ENCODE data around the gene FAR1.

FAR1 gene

DNA sequence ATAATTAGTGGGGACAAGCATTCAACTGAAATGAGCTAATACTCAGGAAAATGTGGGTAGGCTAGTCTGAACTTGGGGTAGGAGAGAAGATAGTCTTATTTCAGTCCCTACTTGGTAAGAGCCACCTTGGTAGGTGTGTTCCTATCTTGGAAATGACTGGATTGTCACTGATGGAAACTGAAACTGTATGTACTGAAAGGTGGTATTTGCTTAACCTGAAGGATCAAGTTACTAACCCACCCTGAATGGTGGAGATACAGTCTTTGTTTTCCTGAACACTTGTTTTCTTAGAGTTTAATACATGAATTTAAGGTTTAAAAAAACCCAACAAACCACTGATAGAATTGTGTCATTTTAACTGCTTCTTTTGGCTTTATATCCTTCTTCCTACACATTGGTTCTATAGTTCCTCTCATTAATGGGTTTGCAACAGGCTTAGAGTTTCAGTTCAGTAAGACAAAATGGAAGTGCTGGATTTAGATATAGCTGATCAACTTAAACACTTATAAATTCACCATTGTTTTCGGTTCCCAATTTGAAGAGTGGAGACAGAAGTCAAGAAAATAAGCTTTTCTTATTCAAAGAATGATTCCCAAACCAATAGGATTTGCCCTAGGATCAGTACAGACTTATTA lies 4.2 kb downstream of the FAR1 start:
- no peak for DNase-seq

DNA sequence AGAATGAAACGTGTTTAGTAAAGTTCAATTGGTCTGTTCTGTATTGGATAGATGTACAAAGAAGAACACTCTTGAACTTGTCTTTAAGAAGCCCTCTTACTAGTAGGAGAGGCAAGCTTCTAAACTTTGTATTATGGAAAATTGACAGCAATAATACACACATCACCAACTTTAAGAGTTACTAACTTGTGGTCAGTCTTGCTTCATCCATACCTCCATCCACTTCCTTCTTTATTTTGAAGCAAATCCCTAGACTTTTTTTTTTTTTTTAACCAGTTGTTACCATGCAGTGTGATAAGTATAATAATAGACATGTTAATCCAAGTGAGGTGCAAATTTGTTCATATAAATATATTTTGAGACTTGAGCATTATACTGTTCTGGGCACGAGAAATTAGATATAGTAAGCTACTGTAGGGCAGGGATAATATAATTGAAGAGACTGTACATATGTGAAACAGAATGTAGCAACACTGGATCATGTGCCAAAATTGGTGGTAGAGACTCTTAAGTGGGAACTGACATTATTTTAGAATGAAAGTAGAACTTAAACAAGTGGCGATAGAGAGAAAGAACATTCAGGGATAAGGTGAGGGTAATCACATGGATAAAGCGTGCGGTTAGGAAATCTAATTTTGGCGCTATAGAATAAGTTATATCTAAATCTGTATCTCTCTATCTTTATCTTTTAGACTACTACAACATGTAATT lies 6.5 kb downstream of the FAR1 start:
- no peak for DNase-seq

DNA sequence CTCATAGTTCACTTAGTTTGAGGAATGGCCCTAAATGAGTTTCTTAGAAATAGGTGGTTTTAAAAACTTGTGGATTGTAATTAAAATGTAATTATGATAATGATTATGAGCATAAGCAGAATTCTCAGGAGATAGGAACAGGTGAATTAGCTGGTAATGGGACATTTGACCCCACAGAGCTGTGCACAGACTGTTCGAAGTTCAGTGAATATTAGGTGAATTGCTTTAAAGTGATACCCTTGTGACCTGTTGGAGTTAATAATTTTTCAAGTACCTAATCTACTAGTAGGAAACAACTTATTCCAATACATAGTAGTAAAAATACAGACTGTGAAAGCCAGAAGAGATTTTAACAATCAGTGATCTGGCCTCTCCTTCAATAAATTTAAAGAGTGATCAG lies 8.1 kb downstream of the FAR1 start:
- no peak for DNase-seq

DNA sequence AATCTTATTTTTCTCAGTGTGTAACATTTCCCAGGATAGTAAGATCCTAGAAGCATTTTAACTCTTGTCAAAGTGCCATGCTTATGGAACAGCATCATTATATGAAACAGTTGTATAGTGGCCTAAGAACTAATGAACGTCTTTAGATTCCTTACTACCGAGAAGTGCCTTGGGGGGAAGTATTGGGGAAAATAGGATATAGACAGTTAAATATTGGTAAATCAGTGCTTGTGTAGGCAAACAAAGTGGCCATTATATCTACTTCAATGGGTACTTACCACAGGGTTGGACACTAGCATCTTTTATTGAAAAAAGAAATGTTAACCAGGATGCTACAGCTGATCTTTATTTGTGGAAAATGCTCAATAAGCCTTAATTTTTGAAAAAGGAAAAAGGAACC lies 11.3 kb downstream of the FAR1 start:
- no peak for DNase-seq

DNA sequence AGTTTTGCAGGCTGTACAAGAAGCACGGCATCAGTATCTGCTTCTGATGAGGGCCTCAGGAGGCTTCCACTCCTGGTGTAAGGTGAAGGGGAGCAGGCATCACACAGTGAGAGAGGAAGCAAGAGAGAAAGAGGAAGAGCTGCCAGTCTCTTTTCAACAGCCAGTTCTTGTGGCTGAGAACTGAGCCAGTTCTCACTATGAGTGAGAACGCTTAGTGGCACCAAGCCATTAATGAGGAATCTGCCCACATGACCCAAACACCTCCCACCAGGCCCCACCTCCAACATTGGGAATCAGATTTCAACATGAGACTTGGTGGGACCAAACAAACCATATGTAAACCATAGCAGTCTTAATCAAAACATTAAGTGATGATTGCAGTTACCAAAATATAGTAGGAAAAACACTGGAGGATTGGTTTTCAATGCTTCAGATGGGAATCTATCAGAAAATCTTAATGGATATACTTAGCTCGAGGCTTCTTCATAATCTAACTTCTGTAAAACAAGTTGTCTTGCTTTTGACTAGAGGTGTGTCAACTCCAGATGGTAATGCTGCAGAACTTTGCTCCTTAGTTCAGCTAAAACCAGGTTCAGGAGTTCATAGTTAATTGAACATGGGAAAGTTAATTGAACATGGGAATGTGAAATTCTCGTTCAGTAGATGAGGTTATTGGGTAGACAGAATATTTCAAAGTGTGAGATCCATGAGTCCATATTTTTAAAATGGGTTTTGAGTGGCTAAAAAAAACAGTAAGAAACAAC lies 12.2 kb downstream of the FAR1 start:
- DNase-seq = no peak

DNA sequence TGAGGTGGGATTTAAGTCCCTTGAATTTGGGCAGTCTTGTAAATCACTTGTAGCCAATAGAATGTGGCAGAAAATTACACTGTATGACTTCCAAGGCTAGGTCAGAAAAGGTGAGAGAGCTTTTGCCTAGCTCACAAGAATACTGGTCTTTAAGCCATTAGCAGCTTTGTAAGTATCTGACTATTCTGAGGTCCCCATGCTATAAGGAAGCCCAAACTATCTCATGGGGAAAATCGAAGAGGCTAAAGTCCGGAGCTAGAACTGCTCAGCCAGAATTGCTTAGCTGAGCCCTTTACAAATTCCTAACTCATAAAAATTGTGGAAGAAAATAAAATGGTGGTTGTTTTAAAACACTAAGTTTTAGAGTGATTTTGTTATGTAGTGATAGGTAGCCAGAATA lies 13.0 kb downstream of the FAR1 start:
- DNase-seq = no peak

DNA sequence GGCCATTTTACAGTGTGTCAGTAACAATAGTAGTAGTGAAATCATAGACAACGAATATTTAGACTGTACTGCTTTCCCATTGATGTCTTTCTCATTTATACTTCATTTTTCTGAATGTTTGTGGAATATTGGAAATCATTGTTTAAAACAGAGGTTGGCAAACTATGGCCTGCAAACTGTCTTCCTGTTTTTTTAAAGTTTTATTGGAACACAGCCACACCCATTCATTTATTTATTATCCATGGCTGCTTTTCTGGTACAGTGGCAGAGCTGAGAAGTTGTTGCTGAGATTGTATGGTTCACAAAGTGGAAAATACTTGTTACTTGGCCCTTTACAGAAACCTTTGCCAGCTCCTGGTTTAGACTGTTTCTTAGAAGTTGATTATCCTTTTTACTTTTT lies 13.7 kb downstream of the FAR1 start:
- no peak for DNase-seq

DNA sequence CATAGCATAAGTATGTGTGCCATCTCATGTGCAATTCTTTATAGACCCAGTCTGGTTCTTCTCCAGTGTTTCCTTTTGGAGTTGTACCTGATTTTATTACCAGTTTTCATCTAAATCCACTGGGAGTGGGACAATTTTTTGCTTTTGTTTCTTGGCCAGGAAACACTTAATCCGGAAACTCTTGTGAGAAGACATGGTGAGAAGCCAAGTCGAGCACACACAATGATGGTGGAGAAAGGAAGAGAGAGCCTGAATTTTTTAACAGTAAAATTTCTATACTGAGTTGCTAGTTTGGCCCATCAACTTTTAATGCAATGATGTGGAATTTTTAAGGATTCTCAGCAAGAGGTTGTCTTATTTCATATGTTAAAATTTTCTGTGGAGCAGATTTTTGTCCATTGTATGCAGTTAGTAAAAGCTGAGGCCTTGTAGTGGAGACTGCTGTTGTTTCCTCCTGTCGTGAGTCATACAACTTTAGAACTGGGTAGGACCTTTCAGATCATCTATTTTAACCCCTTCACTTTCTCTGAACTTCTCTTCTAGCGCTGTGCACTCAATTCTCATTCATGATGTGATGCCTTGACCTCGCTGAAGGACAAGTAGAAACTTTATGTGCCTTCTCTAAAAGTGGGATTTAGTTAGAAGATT lies 17.1 kb downstream of the FAR1 start:
- DNase-seq = no peak

DNA sequence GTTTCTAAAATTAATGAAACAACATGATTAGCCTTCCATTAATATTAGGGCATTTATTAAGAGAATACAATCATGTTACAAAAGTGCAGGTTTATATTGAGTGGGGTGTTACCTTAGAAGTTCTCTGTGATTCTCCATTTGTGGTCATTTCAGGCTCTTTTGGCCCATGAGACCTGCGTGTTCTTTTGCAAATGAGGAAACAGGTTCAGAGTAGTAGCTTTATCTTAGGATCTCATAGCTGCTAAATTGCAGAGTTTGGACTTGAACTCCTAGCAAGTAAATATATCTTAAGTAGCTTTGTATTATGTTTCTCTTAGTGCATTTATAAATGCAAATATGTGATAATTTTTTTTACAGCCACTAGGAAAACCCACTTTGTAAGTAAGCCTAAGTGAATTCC lies 18.3 kb downstream of the FAR1 start:
- no peak for DNase-seq

DNA sequence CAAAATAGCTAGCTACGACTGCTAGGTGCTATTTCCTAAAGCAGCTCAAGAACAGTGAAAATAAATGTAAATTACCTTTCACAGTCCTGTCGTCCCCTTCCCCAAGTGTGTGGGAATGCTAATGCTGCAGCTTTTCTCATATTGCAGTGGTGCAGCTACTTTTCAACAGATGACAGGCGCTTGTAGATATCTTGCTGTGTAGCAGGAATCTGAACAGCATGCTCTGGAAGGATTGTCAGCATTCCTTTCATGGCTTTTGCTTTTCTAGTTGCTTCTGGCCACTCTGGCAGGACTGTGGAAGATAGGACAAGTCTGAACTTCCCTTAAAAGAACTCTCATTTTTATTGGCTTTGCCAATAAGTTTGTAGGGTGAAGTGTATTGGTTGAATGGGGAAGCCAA lies 18.8 kb downstream of the FAR1 start:
- DNase-seq = peak; percentile 57

DNA sequence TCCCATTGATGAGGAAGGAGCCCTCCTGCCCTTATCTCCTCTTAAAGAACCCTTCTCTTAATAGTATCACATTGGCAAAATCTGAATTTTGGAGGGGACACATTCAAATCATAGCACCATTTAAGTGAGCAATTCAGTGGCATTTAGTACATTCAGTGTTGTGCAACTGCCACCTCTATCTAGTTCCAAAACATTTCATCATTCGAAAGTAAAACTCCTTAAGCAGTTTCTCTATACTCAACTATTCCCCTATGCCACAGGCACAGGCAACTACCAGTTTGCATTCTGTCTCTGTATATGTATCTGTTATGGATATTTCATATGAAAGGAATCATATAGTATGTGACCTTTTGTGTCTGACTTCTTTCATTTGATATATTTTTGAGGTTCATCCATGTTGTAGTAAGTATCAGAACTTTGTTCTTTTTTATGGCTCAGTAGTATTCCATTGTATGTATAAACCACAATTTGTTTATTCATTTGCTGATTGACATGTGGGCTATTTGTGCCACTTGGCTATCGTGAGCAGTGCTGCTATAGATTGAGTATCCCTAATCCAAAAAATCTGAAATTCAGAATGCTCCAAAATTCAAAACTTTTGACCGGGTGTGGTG lies 22.9 kb downstream of the FAR1 start:
- no peak for DNase-seq

DNA sequence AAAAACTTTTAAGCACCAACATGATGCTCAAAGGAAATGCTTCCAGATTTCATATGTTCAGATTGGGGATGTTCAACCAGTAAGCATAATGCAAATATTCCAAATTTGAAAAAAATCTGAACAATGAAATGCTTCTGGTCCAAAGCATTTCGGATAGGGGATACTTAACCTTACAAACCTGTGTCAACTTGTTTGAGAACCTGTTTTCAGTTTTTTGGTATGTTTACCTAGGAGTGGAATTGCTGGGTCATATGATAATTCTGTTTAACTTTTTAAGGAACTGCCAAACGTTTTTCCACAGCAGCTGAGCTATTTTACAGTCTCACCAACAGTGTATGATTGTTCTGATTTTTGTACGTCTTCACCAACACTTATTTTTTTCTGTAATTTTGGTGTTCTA lies 23.7 kb downstream of the FAR1 start:
- DNase-seq = no peak

DNA sequence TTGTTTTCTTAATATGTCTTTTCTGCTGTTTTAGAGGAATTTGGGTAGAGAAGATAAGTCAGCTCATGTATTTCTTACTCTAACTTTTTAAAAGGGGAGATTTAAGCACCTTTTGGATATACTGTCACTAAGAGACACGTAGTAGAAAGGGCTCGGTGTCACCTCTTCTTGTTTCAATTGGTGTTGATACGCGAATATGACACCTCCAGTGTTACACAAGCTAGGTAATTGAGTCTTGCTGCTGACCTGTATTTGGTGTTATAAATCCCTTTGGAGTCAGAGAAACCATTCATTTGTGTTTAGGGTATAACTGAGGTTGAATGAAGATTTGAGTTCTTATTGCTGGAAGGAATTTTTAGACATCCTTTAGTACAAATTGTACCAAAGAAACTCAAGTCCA lies 25.6 kb downstream of the FAR1 start:
- no peak for DNase-seq

DNA sequence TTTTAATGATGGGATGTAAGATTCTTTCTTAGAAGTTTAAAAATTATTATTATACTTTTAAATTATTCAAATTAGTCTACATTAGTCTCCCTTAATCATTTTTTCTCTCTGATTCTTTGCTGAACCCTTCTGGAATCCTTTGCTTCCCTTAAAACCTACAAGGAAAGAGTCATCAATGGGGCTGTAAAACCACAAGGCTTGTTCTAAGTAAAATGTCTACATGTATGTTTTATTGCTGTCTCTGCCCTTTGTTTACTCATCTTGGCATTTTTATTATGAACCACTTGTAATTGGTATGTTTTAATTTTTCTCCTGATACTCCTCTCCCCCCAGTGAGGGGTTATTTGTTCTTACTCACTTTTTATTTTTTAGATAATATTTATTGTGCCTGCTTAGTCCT lies 27.4 kb downstream of the FAR1 start:
- DNase-seq = no peak

DNA sequence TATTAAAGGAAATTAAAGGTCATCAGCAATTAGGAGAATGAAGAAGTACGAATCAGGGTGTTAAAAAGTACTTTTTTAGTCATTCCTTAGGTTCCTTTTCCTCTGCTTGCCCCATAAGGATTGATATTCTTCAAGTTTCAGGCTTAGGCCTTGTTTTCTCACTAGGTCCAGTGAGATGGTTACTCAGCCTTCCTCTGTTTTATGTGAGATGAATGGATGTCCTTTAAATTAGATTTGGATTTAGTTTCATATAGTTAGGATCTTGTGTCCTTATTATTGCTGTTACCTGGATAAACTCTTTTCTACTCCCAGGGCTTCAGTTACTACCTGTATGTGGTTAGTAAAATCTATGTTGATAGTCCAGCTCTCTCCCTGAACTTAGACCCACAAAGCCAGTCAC lies 29.2 kb downstream of the FAR1 start:
- no peak for DNase-seq

DNA sequence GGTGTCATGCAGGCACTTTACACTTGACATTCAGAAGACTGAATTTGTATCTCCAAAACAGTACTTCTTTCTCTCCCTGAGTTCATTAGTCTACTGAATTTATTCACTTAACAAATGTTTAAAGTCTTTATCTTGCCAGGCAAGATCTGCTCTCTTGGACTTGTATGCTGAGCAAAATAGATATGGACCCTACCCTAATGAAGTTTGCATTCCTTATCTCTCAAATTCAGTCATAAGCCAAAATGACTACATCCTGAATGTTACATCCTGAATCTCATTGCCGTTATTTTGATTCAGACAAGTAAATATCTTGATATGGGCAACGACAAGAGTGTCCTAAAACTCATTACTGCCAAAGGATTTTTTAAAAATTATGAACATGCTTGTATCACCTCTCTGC lies 29.7 kb downstream of the FAR1 start:
- no peak for DNase-seq

DNA sequence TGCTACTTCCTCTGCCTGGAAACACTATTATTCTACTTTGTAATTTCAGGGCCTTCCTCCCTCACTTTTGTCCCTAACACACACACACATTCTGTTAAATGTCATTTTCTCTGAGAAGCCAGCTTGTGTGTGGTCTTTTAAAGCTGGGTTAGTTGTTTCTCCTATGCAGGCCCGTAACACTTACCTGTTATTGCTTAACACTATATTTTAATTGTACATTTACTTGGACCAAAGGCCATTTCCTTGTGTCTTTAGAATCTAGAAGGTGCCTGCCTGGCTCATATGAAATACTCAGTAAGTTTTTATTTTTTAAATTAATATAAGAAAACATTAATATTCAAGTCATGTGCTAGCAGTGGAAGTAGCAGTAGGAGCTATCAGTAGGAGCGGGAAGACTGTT lies 30.6 kb downstream of the FAR1 start:
- DNase-seq = no peak

DNA sequence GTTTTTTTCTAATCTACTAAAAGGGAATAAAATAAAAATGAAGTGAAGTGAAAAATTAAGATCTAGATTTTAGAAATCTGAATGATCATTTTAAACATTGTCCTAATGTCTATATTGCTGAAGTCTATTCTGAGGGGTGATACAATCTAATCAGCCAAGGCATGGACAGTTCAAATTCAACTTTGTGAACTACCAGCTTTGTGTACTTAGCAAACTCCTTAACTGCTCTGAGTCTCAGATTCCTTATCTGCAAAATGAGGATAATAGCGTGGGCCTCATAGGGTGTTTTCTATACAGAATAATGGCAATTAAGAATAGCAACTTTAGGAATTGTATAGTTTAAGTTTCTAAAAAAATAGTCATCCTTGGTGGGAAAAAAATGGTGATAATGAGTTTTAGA lies 31.4 kb downstream of the FAR1 start:
- no peak for DNase-seq

DNA sequence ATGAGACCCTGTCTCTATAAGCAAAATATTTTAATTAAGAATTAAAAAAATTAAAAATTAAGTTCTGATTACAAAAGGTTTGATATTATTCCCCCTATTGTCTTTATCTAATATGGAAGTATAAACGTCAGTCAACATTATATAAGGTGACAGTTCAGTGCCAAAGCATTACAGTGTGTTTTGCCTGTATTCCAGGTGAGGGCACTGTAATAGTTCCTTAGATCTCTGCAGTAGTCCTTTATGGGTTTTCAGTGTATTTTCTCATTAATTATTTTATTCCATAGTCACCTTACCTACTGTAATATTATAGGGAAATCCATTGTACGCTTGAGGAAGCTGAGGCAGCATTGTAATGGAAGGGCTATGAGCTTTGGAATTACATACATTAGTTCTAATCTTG lies 33.0 kb downstream of the FAR1 start:
- DNase-seq = no peak

DNA sequence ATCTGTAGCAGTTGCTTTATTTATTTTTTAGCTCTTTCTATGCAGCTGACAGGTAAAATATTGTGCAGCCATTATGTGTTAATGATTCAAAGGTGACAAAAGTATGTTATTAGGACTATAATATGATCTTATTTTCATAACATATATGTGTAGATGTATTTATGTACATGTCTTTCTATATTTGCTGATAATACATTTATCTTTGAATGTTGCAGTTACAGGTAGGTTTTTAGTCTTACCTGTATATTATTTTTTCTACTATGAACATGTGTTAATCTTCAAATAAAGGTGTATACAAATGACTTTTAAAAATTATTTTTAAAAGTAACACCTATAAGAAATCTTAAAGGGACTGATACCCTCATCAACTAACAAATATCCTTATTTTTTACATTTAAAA lies 33.6 kb downstream of the FAR1 start:
- no peak for DNase-seq

DNA sequence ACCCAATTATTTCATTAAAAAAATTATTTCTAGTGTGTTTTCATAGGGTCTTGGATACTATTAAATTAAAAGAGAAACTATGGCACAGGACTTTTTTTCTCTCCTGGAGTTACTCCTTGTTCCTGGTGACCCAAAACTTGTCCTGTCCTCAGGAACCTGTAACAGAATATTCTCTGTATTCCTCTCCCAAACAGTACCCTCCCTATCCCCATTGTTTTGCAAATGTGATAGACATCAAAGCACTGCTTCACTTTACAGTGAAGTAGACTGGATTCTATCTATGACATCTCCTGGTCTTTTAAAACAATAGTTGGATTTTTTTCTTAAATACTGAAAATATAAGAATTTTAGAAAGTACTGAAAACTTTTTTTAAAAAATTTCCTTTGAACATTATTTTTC lies 37.2 kb downstream of the FAR1 start:
- DNase-seq = no peak

DNA sequence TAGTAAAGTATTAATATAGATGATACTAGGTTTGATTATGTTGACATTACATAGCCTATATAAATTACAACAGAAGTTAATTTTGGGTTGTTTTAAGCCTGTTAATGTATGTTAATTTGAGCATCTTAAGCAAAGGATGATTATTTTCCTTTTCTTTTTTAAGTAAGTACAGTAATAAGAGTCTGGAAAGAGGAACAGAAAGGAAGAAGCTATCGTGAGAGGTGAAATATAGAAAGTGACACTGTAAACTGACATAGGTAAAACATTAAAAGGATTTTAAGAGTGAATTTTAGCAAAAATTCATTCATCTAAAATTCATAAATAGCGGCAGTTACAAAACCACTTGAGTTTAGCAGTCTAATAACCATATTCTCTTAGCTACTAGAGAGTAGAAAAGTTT lies 45.5 kb downstream of the FAR1 start:
- DNase-seq = no peak

DNA sequence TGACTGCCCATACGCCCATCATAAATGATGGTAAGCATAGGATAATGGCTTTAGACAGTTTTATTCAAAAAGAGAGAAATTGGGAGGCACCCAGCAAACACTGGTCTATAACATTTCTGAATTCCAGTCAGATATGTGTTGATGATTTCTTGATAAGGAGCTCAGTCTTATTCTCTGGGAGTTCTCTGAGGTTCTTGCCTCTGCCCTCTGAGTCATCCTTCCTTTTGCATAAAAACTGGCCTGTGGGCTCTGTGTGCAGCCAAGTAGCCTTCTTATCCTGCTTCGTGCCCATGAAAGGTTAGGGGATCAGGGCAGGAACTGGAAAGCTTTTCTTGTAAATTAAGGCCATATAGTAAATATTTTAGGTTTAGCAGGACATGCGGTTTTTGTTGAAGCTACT lies 48.9 kb downstream of the FAR1 start:
- peak; percentile 77 for DNase-seq

DNA sequence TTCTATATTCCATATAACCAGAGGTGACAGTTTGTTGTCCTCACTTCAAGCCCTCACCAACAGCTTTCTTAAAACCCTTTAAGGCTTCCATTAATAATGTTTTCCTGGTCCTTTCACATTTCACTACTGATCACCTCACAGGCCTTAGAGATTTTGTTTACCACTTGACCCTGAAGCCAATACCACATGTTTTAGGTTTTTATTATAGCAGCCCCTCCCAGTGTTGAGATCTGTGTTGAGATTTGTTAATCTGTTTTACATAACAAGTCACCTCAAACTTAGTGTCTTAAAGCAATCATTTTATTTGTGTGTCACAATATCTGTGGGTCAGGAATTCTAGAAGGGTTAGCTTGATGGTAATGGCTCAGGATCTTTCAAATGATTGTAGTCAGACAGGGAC lies 49.9 kb downstream of the FAR1 start:
- DNase-seq = no peak
